Transverse colon (tissue), 4 donors: ENCODE measurements around the gene SPDYE17.
"Not testable (repeated sequence)": the region's sequence is repeated elsewhere in the genome, so short reads cannot be mapped to it uniquely, and the experiment has no call there.

ENCODE experiments used
- CTCF ChIP-seq, 5 experiments: fragments of 200-600 bp in 3 of 5; fragments of 450-650 bp in 2 of 5; sonication (generic) in 3 of 5; IDR thresholded peaks; 1 replicate in 2 of 5; 2 replicates in 3 of 5; pipeline ENCODE4 v1.5.1; 2016 to 2017; ENCODE audit warnings: antibody characterized with exemption in 5 of 5, inconsistent platforms in 3 of 5, mild to moderate bottlenecking in 2 of 5, moderate library complexity in 1 of 5
- POLR2AphosphoS5 ChIP-seq, 3 donors: sonication (generic); formaldehyde crosslinking; IDR thresholded peaks; one replicate each; pipeline ENCODE4 v1.6.1; 2016; ENCODE audit warnings: antibody characterized with exemption in 3 of 3

DNA sequence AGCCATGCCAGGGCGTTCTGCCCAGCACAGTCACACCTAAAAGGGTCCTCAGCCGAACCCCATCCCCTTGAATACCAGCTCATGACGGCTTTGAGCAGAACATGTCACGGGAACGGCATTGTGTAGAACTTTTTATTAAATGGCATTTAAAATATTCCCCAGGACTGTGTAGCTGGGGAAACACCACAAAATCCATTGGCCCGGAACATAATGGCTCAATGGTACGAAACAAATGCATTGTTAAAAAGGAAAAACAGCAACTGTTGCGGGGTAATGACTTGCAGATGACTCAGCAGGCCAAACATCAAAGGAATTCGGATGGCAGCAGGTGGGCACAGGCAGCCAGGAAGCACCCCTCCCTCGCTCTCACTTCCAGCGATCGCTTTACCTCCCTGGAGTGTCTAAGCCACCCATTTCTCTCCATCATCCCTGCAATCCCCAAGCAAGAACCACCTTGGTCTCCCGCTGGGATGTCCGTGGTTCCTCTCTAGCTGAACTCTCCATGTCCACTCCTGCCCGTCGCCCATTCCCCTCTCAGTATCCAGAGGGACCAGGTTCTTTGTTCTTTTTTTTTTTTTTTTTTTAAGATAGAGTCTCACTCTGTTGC, 22.0 kb downstream of the SPDYE17 start:
- TF ChIP-seq CTCF, POLR2AphosphoS5 (IDR thresholded peaks at IDR 0.05): not testable (repeated sequence)
